HCEC 1CT (cell line): ENCODE results near the gene FAU.

ENCODE experiments used
- DNase-seq: peaks from one replicate; pipeline ENCODE4 v3.0.0-alpha.2; 2017

The FAU gene

DNA sequence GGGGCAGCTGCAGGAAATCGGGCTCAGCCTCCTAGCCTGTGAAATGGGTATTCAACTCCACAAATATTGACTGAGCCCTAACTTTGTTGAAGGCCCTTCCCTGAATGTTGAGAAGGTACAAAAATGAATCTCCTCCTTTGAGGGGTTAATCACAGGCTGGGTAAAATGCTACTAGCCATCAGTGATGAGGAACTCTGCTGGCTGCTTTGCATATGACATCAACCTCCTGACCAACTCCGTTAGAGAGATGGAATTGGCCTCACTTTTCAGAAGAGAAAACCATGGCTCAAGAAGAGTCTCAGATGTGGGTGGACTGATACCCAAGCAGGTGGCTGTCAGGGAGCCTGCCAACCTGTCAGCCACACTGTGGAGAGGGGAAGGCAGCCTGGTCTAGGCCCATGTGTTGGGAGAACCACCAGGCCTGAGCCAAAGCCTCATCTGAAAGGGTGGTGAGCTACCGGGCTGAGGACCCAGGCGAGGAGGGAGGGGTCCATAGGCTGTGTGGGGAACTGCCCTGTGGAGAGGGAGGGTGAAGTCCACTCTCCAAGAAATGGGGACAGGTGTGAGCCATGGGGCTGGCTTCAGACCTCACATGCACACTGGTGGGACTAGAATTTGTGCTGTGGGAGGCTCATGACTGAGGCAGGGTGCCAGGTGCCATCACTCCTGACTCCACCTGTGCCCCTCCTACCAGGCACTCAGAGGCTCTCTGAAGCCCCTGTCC, 49.9 kb downstream of the FAU start:
- DNase-seq: no peak
